ENCODE measurements around the gene NDRG3.
"Not testable (repeated sequence)": the region's sequence is repeated elsewhere in the genome, so short reads cannot be mapped to it uniquely, and the experiment has no call there.

NDRG3 gene

DNA sequence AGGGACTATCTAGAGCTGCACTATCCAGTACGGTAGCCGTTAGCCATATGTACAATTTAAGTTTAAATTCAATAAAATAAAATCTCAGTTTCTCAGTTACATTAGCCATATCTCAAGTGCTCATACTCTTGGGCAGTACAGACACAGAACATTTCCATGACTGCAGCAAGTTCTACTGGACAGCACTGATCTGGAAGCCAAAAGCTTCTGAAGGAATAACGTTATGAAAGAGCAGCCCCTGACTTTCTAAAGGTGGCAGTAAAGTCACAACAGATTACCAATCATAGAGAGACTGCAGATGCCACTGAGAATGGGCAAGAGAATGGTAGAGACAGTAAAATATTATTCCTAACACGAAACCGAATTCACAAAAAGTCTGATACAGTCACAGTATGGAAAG is 36.8 kb downstream of the NDRG3 start:
- TF ChIP-seq, protein P1, sequence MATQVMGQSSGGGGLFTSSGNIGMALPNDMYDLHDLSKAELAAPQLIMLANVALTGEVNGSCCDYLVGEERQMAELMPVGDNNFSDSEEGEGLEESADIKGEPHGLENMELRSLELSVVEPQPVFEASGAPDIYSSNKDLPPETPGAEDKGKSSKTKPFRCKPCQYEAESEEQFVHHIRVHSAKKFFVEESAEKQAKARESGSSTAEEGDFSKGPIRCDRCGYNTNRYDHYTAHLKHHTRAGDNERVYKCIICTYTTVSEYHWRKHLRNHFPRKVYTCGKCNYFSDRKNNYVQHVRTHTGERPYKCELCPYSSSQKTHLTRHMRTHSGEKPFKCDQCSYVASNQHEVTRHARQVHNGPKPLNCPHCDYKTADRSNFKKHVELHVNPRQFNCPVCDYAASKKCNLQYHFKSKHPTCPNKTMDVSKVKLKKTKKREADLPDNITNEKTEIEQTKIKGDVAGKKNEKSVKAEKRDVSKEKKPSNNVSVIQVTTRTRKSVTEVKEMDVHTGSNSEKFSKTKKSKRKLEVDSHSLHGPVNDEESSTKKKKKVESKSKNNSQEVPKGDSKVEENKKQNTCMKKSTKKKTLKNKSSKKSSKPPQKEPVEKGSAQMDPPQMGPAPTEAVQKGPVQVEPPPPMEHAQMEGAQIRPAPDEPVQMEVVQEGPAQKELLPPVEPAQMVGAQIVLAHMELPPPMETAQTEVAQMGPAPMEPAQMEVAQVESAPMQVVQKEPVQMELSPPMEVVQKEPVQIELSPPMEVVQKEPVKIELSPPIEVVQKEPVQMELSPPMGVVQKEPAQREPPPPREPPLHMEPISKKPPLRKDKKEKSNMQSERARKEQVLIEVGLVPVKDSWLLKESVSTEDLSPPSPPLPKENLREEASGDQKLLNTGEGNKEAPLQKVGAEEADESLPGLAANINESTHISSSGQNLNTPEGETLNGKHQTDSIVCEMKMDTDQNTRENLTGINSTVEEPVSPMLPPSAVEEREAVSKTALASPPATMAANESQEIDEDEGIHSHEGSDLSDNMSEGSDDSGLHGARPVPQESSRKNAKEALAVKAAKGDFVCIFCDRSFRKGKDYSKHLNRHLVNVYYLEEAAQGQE (IDR thresholded peaks at IDR 0.05; ENCODE audit: insufficient replicate concordance, low read depth) = no peak
- TF ChIP-seq GABPA (IDR thresholded peaks at IDR 0.05; ENCODE audit: low read depth) = no peak
- TF ChIP-seq, protein P2, sequence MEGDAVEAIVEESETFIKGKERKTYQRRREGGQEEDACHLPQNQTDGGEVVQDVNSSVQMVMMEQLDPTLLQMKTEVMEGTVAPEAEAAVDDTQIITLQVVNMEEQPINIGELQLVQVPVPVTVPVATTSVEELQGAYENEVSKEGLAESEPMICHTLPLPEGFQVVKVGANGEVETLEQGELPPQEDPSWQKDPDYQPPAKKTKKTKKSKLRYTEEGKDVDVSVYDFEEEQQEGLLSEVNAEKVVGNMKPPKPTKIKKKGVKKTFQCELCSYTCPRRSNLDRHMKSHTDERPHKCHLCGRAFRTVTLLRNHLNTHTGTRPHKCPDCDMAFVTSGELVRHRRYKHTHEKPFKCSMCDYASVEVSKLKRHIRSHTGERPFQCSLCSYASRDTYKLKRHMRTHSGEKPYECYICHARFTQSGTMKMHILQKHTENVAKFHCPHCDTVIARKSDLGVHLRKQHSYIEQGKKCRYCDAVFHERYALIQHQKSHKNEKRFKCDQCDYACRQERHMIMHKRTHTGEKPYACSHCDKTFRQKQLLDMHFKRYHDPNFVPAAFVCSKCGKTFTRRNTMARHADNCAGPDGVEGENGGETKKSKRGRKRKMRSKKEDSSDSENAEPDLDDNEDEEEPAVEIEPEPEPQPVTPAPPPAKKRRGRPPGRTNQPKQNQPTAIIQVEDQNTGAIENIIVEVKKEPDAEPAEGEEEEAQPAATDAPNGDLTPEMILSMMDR (IDR thresholded peaks at IDR 0.05; ENCODE audit: insufficient read depth, low read length) = no peak
- TF ChIP-seq POLR2AphosphoS5 (IDR thresholded peaks at IDR 0.05; ENCODE audit: low read depth) = no peak
- no peak for TF ChIP-seq SPI1 (IDR thresholded peaks at IDR 0.05; ENCODE audit: borderline replicate concordance, low read depth)

DNA sequence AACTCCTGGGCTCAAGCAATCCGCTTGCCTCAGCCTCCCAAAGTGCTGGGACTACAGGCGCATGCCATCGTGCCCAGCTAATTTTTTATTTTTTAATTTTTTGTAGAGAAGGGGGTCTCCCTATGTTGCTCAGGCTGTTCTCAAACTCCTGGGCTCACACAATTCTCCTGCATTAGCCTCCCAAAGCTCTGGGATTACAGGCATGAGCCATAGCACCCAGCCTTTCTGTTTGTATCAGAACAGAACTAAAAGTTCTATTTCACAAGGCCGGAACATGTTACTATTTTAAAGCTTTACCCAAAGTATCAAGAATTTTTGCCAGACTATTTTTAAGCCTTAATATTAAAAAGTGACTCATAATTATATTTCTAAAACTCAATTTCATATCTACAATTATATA is 42.4 kb downstream of the NDRG3 start:
- TF ChIP-seq POLR2AphosphoS5 (IDR thresholded peaks at IDR 0.05; ENCODE audit: low read depth) = no peak
- no peak for TF ChIP-seq SPI1 (IDR thresholded peaks at IDR 0.05; ENCODE audit: borderline replicate concordance, low read depth)
- TF ChIP-seq GABPA (IDR thresholded peaks at IDR 0.05; ENCODE audit: low read depth) = no peak
- TF ChIP-seq, protein P1 (IDR thresholded peaks at IDR 0.05; ENCODE audit: insufficient replicate concordance, low read depth) = no peak
- TF ChIP-seq, protein P2 (IDR thresholded peaks at IDR 0.05; ENCODE audit: insufficient read depth, low read length) = no peak
- H3K27ac ChIP-seq (replicated peaks) = no peak overlapping the region
- no peak overlapping the region for H3K4me3 ChIP-seq (replicated peaks; ENCODE audit: insufficient read depth, low read length)
- DNase-seq (ENCODE audit: low read depth in 1 of 2, low spot score in 1 of 2) = no peak
- no peaks in the 10 kb centered on the region for H3K27me3 ChIP-seq (ENCODE audit: insufficient read depth, poor library complexity, severe bottlenecking)

More for the DNA sequence above, 36.8 kb downstream of the NDRG3 start:
- no peak overlapping the region for H3K4me3 ChIP-seq (replicated peaks; ENCODE audit: insufficient read depth, low read length)
- no peaks in the 10 kb centered on the region for H3K27me3 ChIP-seq (ENCODE audit: insufficient read depth, poor library complexity, severe bottlenecking)
- DNase-seq (ENCODE audit: low read depth in 1 of 2, low spot score in 1 of 2) = no peak
- H3K27ac ChIP-seq (replicated peaks) = no peak overlapping the region

DNA sequence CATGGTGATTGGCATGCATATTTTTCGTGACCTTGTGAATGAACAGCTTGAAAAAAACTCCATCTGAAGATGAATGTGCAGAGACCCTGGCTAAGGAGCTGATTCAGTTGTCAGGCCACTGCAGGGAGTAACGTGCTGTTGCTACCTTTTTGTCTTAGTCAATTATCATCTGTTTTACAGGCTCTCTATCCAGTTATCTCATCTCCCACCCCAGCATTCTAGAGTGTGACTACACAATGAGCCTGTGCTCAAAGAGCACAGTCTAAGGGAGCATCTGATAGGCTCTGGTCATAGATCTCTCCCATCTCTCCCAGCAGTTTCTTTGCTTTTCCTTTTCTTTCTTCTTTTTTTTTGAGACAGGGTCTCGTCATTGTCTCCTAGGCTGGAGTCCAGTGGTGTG is 45.5 kb downstream of the NDRG3 start:
- Histone ChIP-seq H3K4me3 (replicated peaks; ENCODE audit: insufficient read depth, low read length) (no peak overlapping the region), H3K27me3 (ENCODE audit: insufficient read depth, poor library complexity, severe bottlenecking) (no peaks in the 10 kb centered on the region), H3K27ac (replicated peaks) (no peak overlapping the region)
- no peak for TF ChIP-seq GABPA (IDR thresholded peaks at IDR 0.05; ENCODE audit: low read depth)
- no peak for TF ChIP-seq SPI1 (IDR thresholded peaks at IDR 0.05; ENCODE audit: borderline replicate concordance, low read depth)
- TF ChIP-seq POLR2AphosphoS5 (IDR thresholded peaks at IDR 0.05; ENCODE audit: low read depth) = no peak
- TF ChIP-seq, protein P2 (IDR thresholded peaks at IDR 0.05; ENCODE audit: insufficient read depth, low read length) = no peak
- TF ChIP-seq, protein P1 (IDR thresholded peaks at IDR 0.05; ENCODE audit: insufficient replicate concordance, low read depth) = no peak
- no peak for DNase-seq (ENCODE audit: low read depth in 1 of 2, low spot score in 1 of 2)

DNA sequence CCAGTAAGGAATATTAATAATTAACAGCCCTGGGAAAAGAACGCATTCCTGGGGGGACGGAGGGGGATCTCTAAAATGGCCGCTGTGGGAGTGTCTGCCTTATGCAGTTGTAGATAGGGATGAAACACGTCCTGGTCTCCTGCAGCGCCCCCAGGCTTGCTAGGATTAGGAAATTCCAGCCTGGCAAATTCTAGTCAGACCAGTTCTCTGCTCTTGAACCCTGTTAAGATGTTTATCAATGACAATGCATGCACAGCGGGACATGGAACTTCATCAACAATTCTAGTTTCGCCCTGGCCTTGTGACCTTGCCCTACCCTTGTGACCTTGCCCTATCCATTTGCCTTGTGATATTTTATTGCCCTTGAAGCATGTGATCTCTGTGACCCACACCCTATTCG is 50.4 kb downstream of the NDRG3 start:
- DNase-seq (ENCODE audit: low read depth in 1 of 2, low spot score in 1 of 2); H3K27ac ChIP-seq (replicated peaks); H3K27me3 ChIP-seq (ENCODE audit: insufficient read depth, poor library complexity, severe bottlenecking); H3K4me3 ChIP-seq (replicated peaks; ENCODE audit: insufficient read depth, low read length): not testable (repeated sequence)
